PC-3 (cell line): ENCODE data around the gene PIH1D1. TPM values are rescaled to one million over a fixed set of nuclear protein-coding genes. Genes with fewer than 3 reads are reported as not detected.
A peak's percentile ranks its signal among the peaks of the same experiment; 100 is the strongest.

Source experiments
- ATAC-seq: fragments of 200-7000 bp; cut with Tn5 transposase; 2 replicates; pipeline ENCODE4 v1.9.1; 2020; ENCODE audit warnings: mild to moderate bottlenecking, moderate library complexity
- BruUV-seq: library from RNA; stranded (reverse); fragments of 400-500 nt; replicated peaks from 2 replicates; lab custom pipeline; 2021; lab: Mats Ljungman, UMichigan
- CTCF ChIA-PET: fragments of 300-600 bp; sonication (Branson Sonifier 250); formaldehyde crosslinking; loops from one replicate; lab custom pipeline; 2022; ENCODE audit warnings: antibody characterized with exemption; lab: Charles Lee
- POLR2A ChIA-PET: fragments of 300-600 bp; sonication (Branson Sonifier 250); formaldehyde crosslinking; loops from one replicate; lab custom pipeline; 2022; ENCODE audit warnings: antibody characterized with exemption; ENCODE audit not compliant: unreplicated experiment; lab: Charles Lee
- DNase-seq: peaks from one replicate; pipeline ENCODE4 v3.0.0-alpha.2; 2015
- H2AFZ ChIP-seq: fragments of 300-600 bp; sonication (generic); 2 replicates; pipeline ENCODE4 v1.6.0; 2016; ENCODE audit warnings: antibody characterized with exemption, low read length
- H3F3A ChIP-seq: fragments of 300-600 bp; sonication (generic); one replicate; pipeline ENCODE4 v1.6.0; 2017; ENCODE audit warnings: antibody characterized with exemption, low read length, control low read depth, mild to moderate bottlenecking; ENCODE audit not compliant: unreplicated experiment
- H3K27ac ChIP-seq: fragments of 300-600 bp; sonication (generic); 2 replicates; pipeline ENCODE4 v1.5.1; 2016; ENCODE audit warnings: mild to moderate bottlenecking, low read length
- H3K27me3 ChIP-seq: fragments of 300-600 bp; sonication (generic); 2 replicates; pipeline ENCODE4 v1.6.1; 2016; ENCODE audit warnings: low read length, mixed read lengths
- H3K36me3 ChIP-seq: fragments of 300-600 bp; sonication (generic); 2 replicates; pipeline ENCODE4 v1.6.1; 2016; ENCODE audit warnings: low read depth, mixed run types, low read length, mixed read lengths
- H3K4me1 ChIP-seq: fragments of 300-600 bp; sonication (generic); 2 replicates; pipeline ENCODE4 v1.5.1; 2016; ENCODE audit warnings: low read length; ENCODE audit not compliant: insufficient read depth
- H3K4me2 ChIP-seq: fragments of 300-600 bp; sonication (generic); 2 replicates; pipeline ENCODE4 v1.6.0; 2016; ENCODE audit warnings: low read length
- H3K4me3 ChIP-seq: fragments of 300-600 bp; sonication (generic); 2 replicates; pipeline ENCODE4 v1.5.1; 2016; ENCODE audit warnings: mild to moderate bottlenecking, low read length, mixed read lengths
- H3K79me2 ChIP-seq: fragments of 300-600 bp; sonication (generic); 2 replicates; pipeline ENCODE4 v1.6.1; 2017; ENCODE audit warnings: low read length, mixed read lengths
- H3K9ac ChIP-seq: fragments of 300-600 bp; sonication (generic); 2 replicates; pipeline ENCODE4 v1.6.0; 2016; ENCODE audit warnings: mild to moderate bottlenecking, low read length
- H3K9me2 ChIP-seq: fragments of 300-600 bp; sonication (generic); replicated peaks from 2 replicates; pipeline ENCODE4 v1.6.1; 2016; ENCODE audit warnings: mixed run types, low read length, mixed read lengths
- H3K9me3 ChIP-seq: fragments of 300-600 bp; sonication (generic); 2 replicates; pipeline ENCODE4 v1.6.1; 2016; ENCODE audit warnings: low read length, mixed read lengths
- H4K20me1 ChIP-seq: fragments of 300-600 bp; sonication (generic); 2 replicates; pipeline ENCODE4 v1.6.1; 2016; ENCODE audit warnings: low read length, mixed read lengths
- EZH2 ChIP-seq: fragments of 300-600 bp; sonication (generic); IDR thresholded peaks from one replicate; pipeline ENCODE4 v1.6.1; 2017; ENCODE audit warnings: antibody characterized with exemption, mild to moderate bottlenecking, low read length; ENCODE audit not compliant: unreplicated experiment
- EZH2phosphoT487 ChIP-seq: fragments of 300-600 bp; sonication (generic); IDR thresholded peaks from 2 replicates; pipeline ENCODE4 v1.6.1; 2018; ENCODE audit warnings: mild to moderate bottlenecking, antibody characterized with exemption, low read length, borderline replicate concordance
- intact Hi-C: fragments of 100-400 bp; cut with micrococcal nuclease; formaldehyde crosslinking; loops from 2 replicates; pipeline ENCODE4 v1.9.0; 2023
- total RNA-seq: library from RNA; depleted of rRNA; stranded (reverse); fragments of >200 nt; gene quantifications from 2 replicates; pipeline ENCODE4 v1.2.3, GENCODE V29; 2014
- TF ChIP-seq, protein P1 (sequence below): fragments of 300-600 bp; sonication (generic); conservative IDR thresholded peaks from 2 replicates; pipeline ENCODE4 v1.5.1; 2017; ENCODE audit warnings: antibody characterized with exemption, low read depth, mild to moderate bottlenecking, low read length

PIH1D1 gene
- total RNA-seq, 1 experiment from 2014 or later = 171 TPM

DNA sequence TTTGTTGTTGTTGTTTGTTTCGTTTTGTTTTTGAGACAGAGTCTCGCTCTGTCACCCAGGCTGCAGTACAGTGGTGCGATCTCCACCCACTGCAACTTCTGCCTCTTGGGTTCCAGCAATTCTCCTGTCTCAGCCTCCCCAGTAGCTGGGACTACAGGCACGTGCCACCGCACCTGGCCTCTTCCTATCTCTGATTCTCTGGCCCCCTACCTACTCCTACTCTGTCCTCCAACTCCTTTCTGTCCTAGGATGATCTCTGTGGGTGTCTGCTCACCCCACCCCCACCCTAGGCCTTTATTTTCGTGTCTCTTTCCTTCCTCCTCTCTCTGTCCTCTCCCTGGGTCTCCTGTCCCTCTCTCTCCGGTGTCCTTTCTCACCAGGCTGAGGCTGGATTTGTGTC lies 1.2 kb downstream of the PIH1D1 start:
- Histone ChIP-seq H3K4me3 (peak overlapping the region; percentile 80), H3K27ac (no peak overlapping the region), H3K79me2 (peaks cover 18% of the 10 kb centered on the region), H3K4me1 (peaks cover 8% of the 10 kb centered on the region; the same call in 1 of the 2 replicates), H3K36me3 (peaks cover 3% of the 10 kb centered on the region; the same call in 1 of the 2 replicates), H2AFZ (no peak overlapping the region), H3K9me3 (no peaks in the 10 kb centered on the region), H3K27me3 (no peaks in the 10 kb centered on the region), H4K20me1 (no peaks in the 10 kb centered on the region), H3K4me2 (peak overlapping the region; percentile 88), H3K9ac (peak overlapping the region; percentile 86), H3K9me2 (no peaks in the 10 kb centered on the region), H3F3A (no peaks in the 10 kb centered on the region)
- intact Hi-C loops = no loop called here
- no TSS peak for BruUV-seq
- TF ChIP-seq EZH2phosphoT487 = no peak
- TF ChIP-seq, protein P1, sequence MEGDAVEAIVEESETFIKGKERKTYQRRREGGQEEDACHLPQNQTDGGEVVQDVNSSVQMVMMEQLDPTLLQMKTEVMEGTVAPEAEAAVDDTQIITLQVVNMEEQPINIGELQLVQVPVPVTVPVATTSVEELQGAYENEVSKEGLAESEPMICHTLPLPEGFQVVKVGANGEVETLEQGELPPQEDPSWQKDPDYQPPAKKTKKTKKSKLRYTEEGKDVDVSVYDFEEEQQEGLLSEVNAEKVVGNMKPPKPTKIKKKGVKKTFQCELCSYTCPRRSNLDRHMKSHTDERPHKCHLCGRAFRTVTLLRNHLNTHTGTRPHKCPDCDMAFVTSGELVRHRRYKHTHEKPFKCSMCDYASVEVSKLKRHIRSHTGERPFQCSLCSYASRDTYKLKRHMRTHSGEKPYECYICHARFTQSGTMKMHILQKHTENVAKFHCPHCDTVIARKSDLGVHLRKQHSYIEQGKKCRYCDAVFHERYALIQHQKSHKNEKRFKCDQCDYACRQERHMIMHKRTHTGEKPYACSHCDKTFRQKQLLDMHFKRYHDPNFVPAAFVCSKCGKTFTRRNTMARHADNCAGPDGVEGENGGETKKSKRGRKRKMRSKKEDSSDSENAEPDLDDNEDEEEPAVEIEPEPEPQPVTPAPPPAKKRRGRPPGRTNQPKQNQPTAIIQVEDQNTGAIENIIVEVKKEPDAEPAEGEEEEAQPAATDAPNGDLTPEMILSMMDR = no peak
- DNase-seq = no peak
- ChIA-PET POLR2A (no interaction called here), CTCF (no interaction called here)
- no peak for ATAC-seq

GRCh38 chr19:49448432-49448786 lies 3.2 kb downstream of the PIH1D1 start:
- CTCF ChIA-PET = no interaction called here
- no TSS peak for BruUV-seq
- no peaks in the 10 kb centered on the region for H4K20me1 ChIP-seq

More at GRCh38 chr19:49448432-49448786, 3.2 kb downstream of the PIH1D1 start:
- Histone ChIP-seq H3K4me2 (no peak overlapping the region), H3K79me2 (peaks cover 18% of the 10 kb centered on the region), H3K9ac (no peak overlapping the region), H3K4me3 (no peak overlapping the region), H3K27me3 (no peaks in the 10 kb centered on the region), H3K4me1 (peaks cover 8% of the 10 kb centered on the region; the same call in 1 of the 2 replicates), H3K27ac (no peak overlapping the region), H3F3A (no peaks in the 10 kb centered on the region), H2AFZ (no peak overlapping the region), H3K9me2 (no peaks in the 10 kb centered on the region), H3K9me3 (no peaks in the 10 kb centered on the region), H3K36me3 (peaks cover 3% of the 10 kb centered on the region; the same call in 1 of the 2 replicates)
- ATAC-seq = no peak
- TF ChIP-seq EZH2 (no peak), EZH2phosphoT487 (no peak)
- TF ChIP-seq, protein P1 = no peak
- POLR2A ChIA-PET = no interaction called here
- intact Hi-C loops = no loop called here
- DNase-seq = no peak
